GM21515 (cell line): Measurements from ENCODE around the gene THRAP3.
"Not testable (repeated sequence)": the region's sequence is repeated elsewhere in the genome, so short reads cannot be mapped to it uniquely, and the experiment has no call there.

ENCODE experiments used
- ATAC-seq: cut with Tn5 transposase; IDR thresholded peaks from one replicate; pipeline ENCODE4 v1.9.1; 2021; ENCODE audit not compliant: unreplicated experiment

Gene THRAP3

GRCh38 chr1:36239941-36240637 is 15.8 kb downstream of the THRAP3 start:
- no peak for ATAC-seq

DNA sequence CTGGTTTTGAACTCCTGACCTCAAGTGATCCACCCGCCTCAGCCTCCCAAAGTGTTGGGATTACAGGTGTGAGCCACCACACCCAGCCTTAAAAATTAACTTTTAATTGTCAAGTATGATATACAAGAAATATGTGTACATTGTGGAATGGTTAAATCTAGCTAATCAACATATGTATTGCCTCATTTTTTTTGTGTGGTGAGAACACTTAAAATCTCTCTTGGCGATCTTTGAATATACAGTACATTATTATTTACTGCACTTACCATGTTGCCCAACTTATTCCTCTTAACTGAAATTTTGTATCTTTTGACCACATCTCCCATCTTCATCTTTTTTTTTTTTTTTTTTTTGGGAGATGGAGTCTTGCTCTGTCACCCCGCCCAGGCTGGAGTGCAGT is 23.3 kb downstream of the THRAP3 start:
- ATAC-seq, result no peak

DNA sequence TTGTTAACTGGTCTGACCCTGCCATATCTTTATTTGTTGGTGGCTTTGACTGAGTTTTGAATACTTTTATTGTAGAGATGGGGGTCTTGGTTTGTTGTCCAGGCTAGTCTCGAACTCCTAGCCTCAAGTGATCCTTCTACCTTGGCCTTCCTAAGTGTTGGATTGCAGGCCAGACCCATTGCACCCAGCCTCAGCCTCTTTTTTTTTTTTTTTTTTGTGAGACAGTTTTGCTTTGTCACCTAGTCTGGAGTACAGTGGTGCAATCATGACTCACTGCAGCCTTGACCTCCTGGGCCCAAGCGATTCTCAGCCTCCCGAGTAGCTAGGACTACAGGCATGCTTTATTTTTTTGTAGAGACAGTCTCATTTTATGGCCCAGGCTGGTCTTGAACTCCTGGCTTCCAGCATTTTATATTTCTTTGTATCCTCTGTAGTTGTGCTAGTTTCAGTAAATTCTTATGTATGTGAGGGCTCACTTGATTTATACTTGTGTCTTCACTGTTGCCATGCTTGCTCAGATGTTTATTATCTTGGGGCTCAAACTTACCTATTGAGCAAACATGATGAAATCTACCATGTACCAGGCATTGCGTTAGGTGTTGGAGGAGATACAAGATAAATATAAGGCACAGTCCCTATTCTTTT is 24.1 kb downstream of the THRAP3 start:
- no peak for ATAC-seq

DNA sequence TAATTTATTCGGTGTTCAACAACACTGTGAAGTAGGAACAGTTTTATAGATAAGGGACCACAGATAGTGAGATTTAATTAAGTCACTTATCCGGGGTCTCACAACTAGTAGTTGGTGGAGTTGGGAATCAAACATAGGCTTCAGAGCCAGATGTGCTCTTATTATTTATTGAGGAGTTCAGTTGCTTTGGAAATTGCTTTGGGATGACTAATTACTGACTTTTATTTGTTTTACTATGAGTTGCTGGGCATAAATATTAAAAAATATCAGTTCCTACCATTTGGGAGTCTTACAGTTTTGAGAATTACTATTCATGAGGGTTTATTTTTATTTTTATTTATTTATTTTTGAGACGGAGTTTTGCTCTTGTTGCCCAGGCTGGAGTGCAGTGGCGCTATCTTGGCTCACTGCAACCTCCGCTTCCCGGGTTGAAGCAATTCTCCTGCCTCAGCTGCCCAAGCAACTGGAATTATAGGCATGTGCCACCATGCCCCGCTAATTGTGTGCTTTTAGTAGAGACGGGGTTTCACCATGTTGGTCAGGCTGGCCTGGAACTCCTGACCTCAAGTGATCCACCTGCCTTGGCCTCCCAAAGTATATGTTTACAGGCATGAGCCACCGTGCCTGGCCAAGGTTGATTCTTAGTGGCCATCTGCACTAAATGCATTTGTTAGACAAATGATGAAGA is 27.7 kb downstream of the THRAP3 start:
- no peak for ATAC-seq

- not testable (repeated sequence) for ATAC-seq
Measured at GRCh38 chr1:36252482-36252824, 28.2 kb downstream of the THRAP3 start.

DNA sequence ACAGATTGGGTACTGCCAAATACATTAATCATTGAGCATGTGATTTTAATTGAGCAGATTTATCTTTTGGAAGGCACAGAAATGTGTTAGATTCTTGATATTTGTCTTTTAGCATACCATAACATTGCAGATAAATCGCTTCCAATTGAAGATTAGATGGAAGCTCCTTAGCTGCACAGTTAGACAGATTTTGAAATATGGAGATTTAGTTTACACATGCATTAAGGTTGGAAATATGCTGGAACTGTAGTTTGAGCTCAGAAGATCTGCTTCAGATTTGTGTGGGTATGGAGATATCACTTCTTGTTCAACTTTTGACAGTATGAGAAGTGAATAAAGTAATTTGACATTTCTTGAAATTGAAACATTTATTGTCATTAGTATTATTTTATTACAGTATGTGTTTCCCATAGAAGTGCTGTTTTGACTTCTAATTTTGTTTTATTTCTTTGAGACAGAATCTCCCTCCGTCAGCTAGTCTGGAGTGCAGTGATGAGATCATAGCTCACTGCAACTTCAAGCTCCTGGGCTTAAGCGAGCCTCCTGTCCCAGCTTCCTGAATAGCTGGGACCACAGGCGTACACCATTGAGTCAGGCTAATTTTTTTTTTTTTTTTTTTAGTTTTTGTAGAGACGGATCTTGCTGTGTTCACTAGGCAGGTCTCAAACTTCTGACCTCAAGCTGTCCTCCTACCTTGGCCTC is 29.1 kb downstream of the THRAP3 start:
- ATAC-seq, result no peak

- ATAC-seq, result no peak
Measured at GRCh38 chr1:36256558-36257374, 32.5 kb downstream of the THRAP3 start.

- no peak for ATAC-seq
Measured at GRCh38 chr1:36257375-36257767, 33.1 kb downstream of the THRAP3 start.

GRCh38 chr1:36258960-36259344 is 34.7 kb downstream of the THRAP3 start:
- no peak for ATAC-seq

DNA sequence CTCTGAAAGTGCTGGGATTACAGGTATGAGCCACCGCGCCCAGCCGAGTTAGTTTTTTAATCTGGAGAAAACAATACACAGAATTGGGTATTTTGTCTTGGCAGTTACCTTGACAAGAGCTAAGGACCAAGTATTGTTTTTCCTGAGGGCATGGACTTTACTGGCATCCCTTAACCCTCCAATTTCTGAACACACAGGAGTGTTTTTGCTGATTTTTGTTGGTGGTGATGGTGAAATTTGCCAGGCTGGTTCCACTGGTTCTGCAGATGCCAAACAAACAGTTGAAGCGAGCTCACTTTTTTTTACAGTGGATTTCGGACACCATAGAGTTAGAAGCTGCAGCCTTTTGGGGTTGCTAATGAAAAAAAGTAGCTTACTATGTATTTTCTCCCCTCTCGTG is 44.7 kb downstream of the THRAP3 start:
- no peak for ATAC-seq

DNA sequence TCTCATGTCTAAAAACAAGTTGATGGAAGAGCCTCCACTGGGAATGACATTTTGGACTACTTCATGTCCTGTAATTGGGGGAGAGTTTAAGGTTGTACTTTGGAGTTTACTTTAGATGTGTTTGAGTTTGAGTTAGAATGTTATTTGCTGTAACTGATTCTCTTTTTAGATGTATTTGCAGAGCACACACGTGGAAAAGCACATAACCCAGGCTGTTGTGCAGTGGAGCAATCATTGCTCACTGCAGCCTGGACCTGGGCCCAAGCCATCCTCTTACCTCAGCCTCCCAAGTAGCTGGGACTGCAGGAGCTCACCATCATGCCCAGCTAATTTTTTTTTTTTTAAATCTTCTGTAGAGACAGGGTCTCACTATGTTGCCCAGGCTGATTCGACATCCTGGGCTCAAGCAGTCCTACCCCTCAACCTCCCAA is 45.2 kb downstream of the THRAP3 start:
- ATAC-seq, result no peak

GRCh38 chr1:36273024-36273423 is 48.8 kb downstream of the THRAP3 start:
- no peak for ATAC-seq

DNA sequence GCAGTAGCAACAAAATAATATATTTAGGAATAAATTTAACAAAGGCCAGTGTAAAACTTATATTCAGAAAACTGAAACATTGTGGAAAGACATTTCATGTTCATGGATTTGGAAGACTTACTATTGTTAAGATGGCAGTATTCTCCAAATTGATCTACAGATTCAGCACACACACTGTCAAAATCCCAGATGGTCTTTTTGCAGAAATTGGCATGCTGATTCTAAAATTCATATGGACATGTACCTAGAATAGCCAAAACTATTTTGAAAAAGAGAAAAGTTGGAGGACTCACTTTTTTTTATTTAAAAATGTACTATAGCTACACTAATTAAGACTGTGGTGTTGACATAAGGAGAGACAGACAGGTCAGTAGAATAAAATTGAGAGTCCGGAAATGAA is 50.0 kb downstream of the THRAP3 start:
- no peak for ATAC-seq

DNA sequence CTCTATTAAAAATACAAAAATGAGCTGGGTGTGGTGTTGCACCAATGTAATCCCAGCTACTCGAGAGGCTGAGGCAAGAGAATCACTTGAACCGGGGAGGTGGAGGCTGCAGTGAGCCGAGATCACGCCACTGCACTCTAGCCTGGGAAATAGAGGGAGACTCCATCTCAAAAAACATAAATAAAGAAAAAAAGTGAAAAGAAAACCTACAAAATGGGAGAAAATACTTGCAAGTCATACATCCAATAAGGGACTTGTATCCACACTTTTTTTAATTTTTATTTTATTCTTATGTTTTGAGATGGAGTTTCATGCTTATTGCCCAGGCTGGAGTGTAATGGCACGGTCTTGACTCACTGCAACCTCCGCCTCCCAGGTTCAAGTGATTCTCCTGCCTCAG is 52.4 kb downstream of the THRAP3 start:
- no peak for ATAC-seq

DNA sequence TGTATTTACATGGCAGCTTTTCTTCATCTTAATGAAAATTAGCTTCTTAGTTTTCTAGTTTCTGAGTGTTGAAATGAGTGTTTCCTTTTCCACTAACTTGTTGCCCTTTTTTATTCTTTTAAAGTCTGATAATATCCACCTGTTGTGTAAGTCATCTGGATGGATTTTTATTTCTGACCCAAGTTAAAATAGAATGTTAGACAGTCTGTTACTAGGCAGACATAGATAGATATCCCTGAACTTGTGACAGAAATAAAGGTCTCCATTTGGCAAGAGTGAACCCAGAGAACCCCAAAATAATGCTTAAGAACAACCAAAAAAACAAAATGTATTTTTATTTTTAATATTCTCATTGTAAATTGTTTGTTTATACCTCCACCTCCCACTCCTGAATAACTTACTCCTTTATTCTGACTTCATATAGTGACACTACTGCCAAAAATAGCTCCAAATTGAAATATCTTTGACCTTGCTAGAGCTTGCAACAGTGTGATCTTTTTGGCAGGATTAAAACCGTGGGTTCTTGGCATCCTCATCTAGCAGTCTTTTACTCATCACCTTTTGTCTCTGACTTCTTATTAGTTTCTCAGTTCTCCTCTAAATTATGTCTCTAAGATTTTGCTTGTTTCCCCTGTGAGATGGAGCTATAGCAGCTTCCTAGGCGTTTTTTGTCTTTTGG is 55.0 kb downstream of the THRAP3 start:
- no peak for ATAC-seq

DNA sequence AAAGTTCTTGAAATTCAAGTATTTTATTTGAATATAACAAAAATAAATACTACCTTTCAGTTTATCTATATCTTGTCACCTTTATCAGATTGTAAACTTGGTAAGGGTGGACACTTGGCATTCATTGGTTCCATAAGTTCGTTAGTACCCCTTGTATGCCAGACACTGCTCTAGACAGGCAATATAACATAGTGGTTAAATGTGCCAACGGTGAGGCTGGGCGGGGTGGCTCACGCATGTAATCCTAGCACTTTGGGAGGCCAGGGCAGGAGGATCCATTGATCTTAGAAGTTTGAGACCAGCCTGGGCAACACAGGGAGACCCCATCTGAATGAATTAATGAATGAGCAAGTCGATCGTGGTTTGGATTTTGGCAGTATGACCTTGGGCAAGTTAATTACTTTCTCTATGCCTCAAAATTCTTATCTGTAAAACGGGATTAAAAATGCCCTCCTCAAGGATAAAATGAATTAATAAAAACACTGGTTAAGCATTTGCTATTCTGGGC is 55.6 kb downstream of the THRAP3 start:
- ATAC-seq, result no peak

GRCh38 chr1:36284061-36284460 is 59.8 kb downstream of the THRAP3 start:
- no peak for ATAC-seq

DNA sequence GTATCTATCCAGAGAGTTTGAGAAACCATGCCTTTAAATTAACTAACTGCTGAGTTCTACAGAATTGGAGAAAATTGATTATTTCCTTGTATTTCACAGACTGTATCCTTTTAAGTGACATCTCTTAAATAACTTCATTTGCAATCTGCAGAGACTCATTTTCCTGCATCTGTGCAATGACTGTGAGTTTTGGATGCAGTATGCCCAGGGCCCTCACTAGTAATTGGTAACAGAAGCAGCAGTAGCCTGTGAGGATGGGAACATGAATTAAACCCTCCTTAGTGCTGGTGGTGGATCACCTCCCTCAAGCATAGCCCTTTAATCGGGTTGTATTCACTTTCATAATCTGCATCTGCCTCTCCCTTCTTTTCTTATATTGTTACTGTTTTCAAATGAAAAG is 60.3 kb downstream of the THRAP3 start:
- no peak for ATAC-seq

GRCh38 chr1:36285443-36286101 is 61.3 kb downstream of the THRAP3 start:
- no peak for ATAC-seq

DNA sequence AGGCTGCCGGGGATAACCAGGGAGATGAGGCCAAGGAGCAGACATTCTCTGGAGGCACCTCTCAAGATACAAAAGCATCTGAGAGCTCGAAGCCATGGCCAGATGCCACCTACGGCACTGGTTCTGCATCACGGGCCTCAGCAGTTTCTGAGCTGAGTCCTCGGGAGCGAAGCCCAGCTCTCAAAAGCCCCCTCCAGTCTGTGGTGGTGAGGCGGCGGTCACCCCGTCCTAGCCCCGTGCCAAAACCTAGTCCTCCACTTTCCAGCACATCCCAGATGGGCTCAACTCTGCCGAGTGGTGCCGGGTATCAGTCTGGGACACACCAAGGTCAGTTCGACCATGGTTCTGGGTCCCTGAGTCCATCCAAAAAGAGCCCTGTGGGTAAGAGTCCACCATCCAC is 62.6 kb downstream of the THRAP3 start:
- no peak for ATAC-seq
